Measurements from ENCODE around the gene CHCHD3.

DNA sequence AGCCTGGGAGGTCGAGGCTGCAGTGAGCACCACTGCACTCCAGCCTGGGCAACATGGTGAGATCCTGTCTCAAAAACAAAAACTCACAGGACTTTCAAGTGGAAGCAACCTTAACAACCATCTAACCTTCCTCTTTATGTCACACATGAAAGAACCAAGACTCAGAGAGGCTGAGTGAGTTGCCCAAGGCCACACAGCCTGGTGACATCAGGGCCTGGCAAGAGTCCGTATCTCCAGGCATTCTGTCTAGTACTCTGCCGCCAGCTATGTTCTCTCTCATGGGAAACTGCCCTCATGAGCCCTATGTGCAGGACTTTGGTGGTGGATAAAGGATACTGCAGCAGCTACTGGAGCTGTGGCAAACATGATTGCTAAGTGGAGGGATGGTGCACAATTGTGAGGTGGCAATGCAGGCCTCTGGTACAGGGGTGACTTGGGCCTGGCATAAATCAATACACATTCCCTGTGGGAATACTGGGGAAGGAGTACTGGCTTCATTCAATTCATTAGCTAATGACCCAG lies 10.1 kb upstream of the CHCHD3 start:
- TF ChIP-seq, protein P1, sequence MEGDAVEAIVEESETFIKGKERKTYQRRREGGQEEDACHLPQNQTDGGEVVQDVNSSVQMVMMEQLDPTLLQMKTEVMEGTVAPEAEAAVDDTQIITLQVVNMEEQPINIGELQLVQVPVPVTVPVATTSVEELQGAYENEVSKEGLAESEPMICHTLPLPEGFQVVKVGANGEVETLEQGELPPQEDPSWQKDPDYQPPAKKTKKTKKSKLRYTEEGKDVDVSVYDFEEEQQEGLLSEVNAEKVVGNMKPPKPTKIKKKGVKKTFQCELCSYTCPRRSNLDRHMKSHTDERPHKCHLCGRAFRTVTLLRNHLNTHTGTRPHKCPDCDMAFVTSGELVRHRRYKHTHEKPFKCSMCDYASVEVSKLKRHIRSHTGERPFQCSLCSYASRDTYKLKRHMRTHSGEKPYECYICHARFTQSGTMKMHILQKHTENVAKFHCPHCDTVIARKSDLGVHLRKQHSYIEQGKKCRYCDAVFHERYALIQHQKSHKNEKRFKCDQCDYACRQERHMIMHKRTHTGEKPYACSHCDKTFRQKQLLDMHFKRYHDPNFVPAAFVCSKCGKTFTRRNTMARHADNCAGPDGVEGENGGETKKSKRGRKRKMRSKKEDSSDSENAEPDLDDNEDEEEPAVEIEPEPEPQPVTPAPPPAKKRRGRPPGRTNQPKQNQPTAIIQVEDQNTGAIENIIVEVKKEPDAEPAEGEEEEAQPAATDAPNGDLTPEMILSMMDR (IDR thresholded peaks at IDR 0.05), result no peak
- no peak for TF ChIP-seq EZH2 (IDR thresholded peaks at IDR 0.05)
- TF ChIP-seq EZH2phosphoT487 (IDR thresholded peaks at IDR 0.05), result no peak
